DOHH2 (cell line): Measurements from ENCODE around the gene PLEKHG4B.

ENCODE experiments used
- H3F3A ChIP-seq: fragments of 200-600 bp; sonication (generic), shearing (Covaris generic); 2 replicates; pipeline ENCODE4 v1.6.0; 2016; ENCODE audit warnings: antibody characterized with exemption, mild to moderate bottlenecking; ENCODE audit not compliant: control insufficient read depth, insufficient read depth
- H3K27ac ChIP-seq: fragments of 200-600 bp; sonication (generic); 2 replicates; pipeline ENCODE4 v1.5.1; 2014; ENCODE audit warnings: low read depth, mild to moderate bottlenecking, low read length, moderate library complexity
- H3K27me3 ChIP-seq: fragments of 200-600 bp; sonication (generic); 2 replicates; pipeline ENCODE4 v1.6.1; 2014; ENCODE audit warnings: mild to moderate bottlenecking, low read length, mixed read lengths; ENCODE audit not compliant: control insufficient read depth
- H3K36me3 ChIP-seq: fragments of 200-600 bp; sonication (generic); 2 replicates; pipeline ENCODE4 v1.6.1; 2014; ENCODE audit warnings: mild to moderate bottlenecking, low read length, moderate library complexity, mixed read lengths; ENCODE audit not compliant: control insufficient read depth
- H3K4me1 ChIP-seq: fragments of 200-600 bp; sonication (generic); 2 replicates; pipeline ENCODE4 v1.6.1; 2014; ENCODE audit warnings: mild to moderate bottlenecking, low read length, mixed read lengths; ENCODE audit not compliant: control insufficient read depth
- H3K4me2 ChIP-seq: fragments of 200-600 bp; sonication (generic); 2 replicates; pipeline ENCODE4 v1.6.0; 2014; ENCODE audit warnings: mild to moderate bottlenecking, low read length, moderate library complexity
- H3K4me3 ChIP-seq: fragments of 200-600 bp; sonication (generic); 2 replicates; pipeline ENCODE4 v1.5.1; 2014; ENCODE audit warnings: mild to moderate bottlenecking, low read length, mixed read lengths
- H3K79me2 ChIP-seq: fragments of 200-600 bp; sonication (generic); 2 replicates; pipeline ENCODE4 v1.6.1; 2014; ENCODE audit warnings: mild to moderate bottlenecking, low read length, mixed read lengths; ENCODE audit not compliant: control insufficient read depth
- H3K9me2 ChIP-seq: fragments of 200-600 bp; sonication (generic); replicated peaks from 2 replicates; pipeline ENCODE4 v1.6.1; 2014; ENCODE audit warnings: mild to moderate bottlenecking, low read length, mixed read lengths; ENCODE audit not compliant: control insufficient read depth
- H3K9me3 ChIP-seq: fragments of 200-600 bp; sonication (generic); 2 replicates; pipeline ENCODE4 v1.6.1; 2014; ENCODE audit warnings: antibody characterized with exemption, low read length, mixed read lengths; ENCODE audit not compliant: control insufficient read depth, insufficient read depth
- H4K20me1 ChIP-seq: fragments of 200-600 bp; sonication (generic); 2 replicates; pipeline ENCODE4 v1.6.0; 2014; ENCODE audit warnings: low read depth, mild to moderate bottlenecking, antibody characterized with exemption, low read length, moderate library complexity; ENCODE audit not compliant: control insufficient read depth, insufficient read depth
- CTCF ChIP-seq: fragments of 200-600 bp; sonication (generic); IDR thresholded peaks from one replicate; pipeline ENCODE4 v1.5.1; 2014; ENCODE audit warnings: antibody characterized with exemption, mild to moderate bottlenecking, low read depth, low read length; ENCODE audit not compliant: poor library complexity, severe bottlenecking
- EZH2phosphoT487 ChIP-seq: fragments of 200-600 bp; sonication (generic); IDR thresholded peaks from 2 replicates; pipeline ENCODE4 v1.6.1; 2017; ENCODE audit warnings: borderline replicate concordance, mild to moderate bottlenecking, antibody characterized with exemption, low read length, moderate library complexity, mixed read lengths

PLEKHG4B gene

DNA sequence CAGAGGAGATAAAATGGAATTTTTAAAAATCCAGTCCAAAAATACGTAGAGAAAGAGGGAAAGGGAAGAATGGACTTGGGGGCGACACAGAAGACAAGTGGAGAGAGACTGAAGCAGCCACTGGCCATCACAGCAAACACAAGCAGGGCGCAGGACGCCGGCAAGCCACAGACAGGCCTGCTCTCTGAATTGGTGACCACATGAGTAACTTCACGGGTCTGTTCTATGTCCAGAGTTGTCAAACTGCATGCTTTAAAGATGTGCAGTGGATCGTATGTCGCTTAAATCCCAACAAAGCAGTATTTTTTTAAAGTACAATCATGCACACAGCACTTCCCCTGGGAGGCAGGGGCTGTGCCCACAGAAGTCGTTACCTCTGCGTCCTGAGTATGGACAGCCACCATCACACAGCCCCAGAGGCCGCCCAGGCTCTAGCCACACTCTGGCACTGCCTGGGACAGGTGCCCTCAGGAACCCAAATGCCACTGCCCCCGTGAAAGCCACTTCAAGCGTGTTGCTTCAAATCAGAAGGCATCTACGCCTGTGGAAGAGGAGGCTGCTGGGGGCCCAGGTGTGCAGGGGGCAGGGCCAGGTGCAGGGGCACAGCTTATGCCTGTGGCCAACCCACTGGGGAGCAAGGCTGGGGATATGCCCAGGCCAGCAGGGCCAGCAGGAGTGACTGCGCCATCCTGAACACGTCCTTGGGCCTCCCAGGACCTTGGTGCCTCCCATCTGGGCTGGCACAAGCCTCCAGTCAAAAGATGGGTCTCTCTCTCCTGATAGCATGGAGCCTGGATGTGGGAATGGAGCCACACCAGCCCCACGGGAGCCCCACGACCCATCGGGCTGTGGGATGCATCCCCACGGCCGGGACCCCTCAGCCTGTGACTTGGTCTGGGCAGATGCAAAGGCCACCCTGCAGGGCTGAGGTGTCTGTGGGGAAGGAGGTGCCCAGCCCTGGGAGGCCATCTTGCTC lies 93.4 kb downstream of the PLEKHG4B start:
- Histone ChIP-seq H3K4me1 (peaks cover 23% of the 10 kb centered on the region), H3K27ac (no peak overlapping the region), H3K9me2 (no peaks in the 10 kb centered on the region), H3K79me2 (peaks cover 5% of the 10 kb centered on the region; the same call in 1 of the 2 replicates), H3K4me2 (no peak overlapping the region), H3K9me3 (no peaks in the 10 kb centered on the region), H3F3A (peaks cover 5% of the 10 kb centered on the region; the same call in 1 of the 2 replicates), H3K36me3 (no peaks in the 10 kb centered on the region), H4K20me1 (no peaks in the 10 kb centered on the region), H3K4me3 (no peak overlapping the region), H3K27me3 (no peaks in the 10 kb centered on the region)
- TF ChIP-seq EZH2phosphoT487 (no peak), CTCF (no peak)

- Histone ChIP-seq H3K27me3 (no peaks in the 10 kb centered on the region), H3K4me1 (peaks cover 33% of the 10 kb centered on the region), H3K27ac (no peak overlapping the region), H3K79me2 (peaks cover 5% of the 10 kb centered on the region; the same call in 1 of the 2 replicates), H3K9me3 (no peaks in the 10 kb centered on the region), H3K36me3 (no peaks in the 10 kb centered on the region), H4K20me1 (no peaks in the 10 kb centered on the region), H3F3A (peaks cover 5% of the 10 kb centered on the region; the same call in 1 of the 2 replicates), H3K9me2 (no peaks in the 10 kb centered on the region), H3K4me3 (no peak overlapping the region), H3K4me2 (no peak overlapping the region)
- no peak for TF ChIP-seq EZH2phosphoT487
- no peak for TF ChIP-seq CTCF
Observed at GRCh38 chr5:186091-187041, 94.4 kb downstream of the PLEKHG4B start.

DNA sequence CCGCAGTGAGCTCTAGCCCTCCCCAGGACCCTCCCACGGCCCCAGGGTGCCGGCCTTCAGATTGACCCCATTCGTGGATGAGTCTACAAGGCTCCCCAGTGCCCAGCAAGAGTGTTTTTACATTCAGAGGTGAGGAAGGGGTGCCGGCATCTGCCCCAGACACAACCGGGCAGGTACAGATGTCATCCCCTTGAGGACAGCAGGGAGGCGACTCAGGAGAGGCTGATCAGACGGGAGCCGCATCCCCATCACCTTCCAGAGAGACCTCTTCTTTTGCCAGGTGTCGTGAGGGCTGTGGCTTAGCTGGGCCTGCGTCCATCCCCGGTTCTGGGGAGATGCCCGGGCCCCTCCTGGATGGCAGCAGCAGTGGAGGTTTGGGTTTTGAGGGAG lies 95.1 kb downstream of the PLEKHG4B start:
- H3K36me3 ChIP-seq, result no peaks in the 10 kb centered on the region
- no peak overlapping the region for H3K27ac ChIP-seq
- H4K20me1 ChIP-seq, result no peaks in the 10 kb centered on the region
- H3K4me1 ChIP-seq, result peaks cover 40% of the 10 kb centered on the region
- no peaks in the 10 kb centered on the region for H3K9me2 ChIP-seq
- H3K4me2 ChIP-seq, result no peak overlapping the region
- peaks cover 5% of the 10 kb centered on the region; the same call in 1 of the 2 replicates for H3F3A ChIP-seq
- H3K4me3 ChIP-seq, result no peak overlapping the region
- TF ChIP-seq CTCF (no peak), EZH2phosphoT487 (no peak)
- no peaks in the 10 kb centered on the region for H3K9me3 ChIP-seq
- no peaks in the 10 kb centered on the region for H3K27me3 ChIP-seq
- peaks cover 5% of the 10 kb centered on the region; the same call in 1 of the 2 replicates for H3K79me2 ChIP-seq
